SKM-1 (cell line): Measurements from ENCODE around the gene MTG1.

ENCODE experiments used
- DNase-seq: peaks from one replicate; lab custom pipeline; 2025; ENCODE audit not compliant: unreplicated experiment; lab: John Stamatoyannopoulos, UW

The MTG1 gene

GRCh38 chr10:133446979-133447378, 53.0 kb downstream of the MTG1 start:
- no peak for DNase-seq

- DNase-seq = no peak
Measured at GRCh38 chr10:133448120-133448519, 54.2 kb downstream of the MTG1 start.

GRCh38 chr10:133451346-133451745, 57.4 kb downstream of the MTG1 start:
- DNase-seq = no peak

GRCh38 chr10:133452453-133452852, 58.5 kb downstream of the MTG1 start:
- no peak for DNase-seq

GRCh38 chr10:133453516-133454203, 59.7 kb downstream of the MTG1 start, which contains the start of gene SCART1:
Gene SCART1, plus strand, starts transcription at chr10:133453945. Its CDS starts 53 bp downstream, at chr10:133453998.
- no peak for DNase-seq

- DNase-seq = no peak
Measured at GRCh38 chr10:133454204-133454893, 60.4 kb downstream of the MTG1 start.

GRCh38 chr10:133455196-133455595, 61.2 kb downstream of the MTG1 start:
- DNase-seq = no peak

- DNase-seq = no peak
Measured at GRCh38 chr10:133455611-133456031, 61.7 kb downstream of the MTG1 start.

GRCh38 chr10:133456041-133456951, 62.3 kb downstream of the MTG1 start:
- DNase-seq = no peak

- DNase-seq = no peak
Measured at GRCh38 chr10:133457100-133457841, 63.3 kb downstream of the MTG1 start.

GRCh38 chr10:133458021-133458709, 64.2 kb downstream of the MTG1 start:
- DNase-seq = no peak

- DNase-seq = no peak
Measured at GRCh38 chr10:133458710-133459453, 64.9 kb downstream of the MTG1 start.

GRCh38 chr10:133459454-133460207, 65.7 kb downstream of the MTG1 start:
- DNase-seq = no peak

- DNase-seq = no peak
Measured at GRCh38 chr10:133460208-133460769, 66.3 kb downstream of the MTG1 start.

- no peak for DNase-seq
Measured at GRCh38 chr10:133461027-133461426, 67.1 kb downstream of the MTG1 start.

- no peak for DNase-seq
Measured at GRCh38 chr10:133461841-133462240, 67.9 kb downstream of the MTG1 start.

GRCh38 chr10:133462512-133463305, 68.8 kb downstream of the MTG1 start:
- DNase-seq = no peak

GRCh38 chr10:133464582-133465031, 70.7 kb downstream of the MTG1 start:
- no peak for DNase-seq
